Measurements from ENCODE around the gene ASTN2.

Gene ASTN2

GRCh38 chr9:116736399-116737151, 678.3 kb downstream of the ASTN2 start:
- no peak for DNase-seq (ENCODE audit: low read depth)

GRCh38 chr9:116733010-116733641, 681.7 kb downstream of the ASTN2 start:
- DNase-seq (ENCODE audit: low read depth), result no peak

GRCh38 chr9:116726602-116727001, 688.3 kb downstream of the ASTN2 start:
- DNase-seq (ENCODE audit: low read depth), result no peak

- DNase-seq (ENCODE audit: low read depth), result no peak
Observed at GRCh38 chr9:116724123-116724522, 690.7 kb downstream of the ASTN2 start.

GRCh38 chr9:116721944-116722343, 692.9 kb downstream of the ASTN2 start:
- no peak for DNase-seq (ENCODE audit: low read depth)

GRCh38 chr9:116721411-116721810, 693.4 kb downstream of the ASTN2 start:
- DNase-seq (ENCODE audit: low read depth), result no peak

GRCh38 chr9:116720111-116720510, 694.7 kb downstream of the ASTN2 start:
- no peak for DNase-seq (ENCODE audit: low read depth)

- DNase-seq (ENCODE audit: low read depth), result no peak
Observed at GRCh38 chr9:116718111-116718510, 696.7 kb downstream of the ASTN2 start.

- no peak for DNase-seq (ENCODE audit: low read depth)
Observed at GRCh38 chr9:116717150-116717549, 697.7 kb downstream of the ASTN2 start.

- no peak for DNase-seq (ENCODE audit: low read depth)
Observed at GRCh38 chr9:116716438-116716837, 698.4 kb downstream of the ASTN2 start.

GRCh38 chr9:116715751-116716150, 699.1 kb downstream of the ASTN2 start:
- DNase-seq (ENCODE audit: low read depth), result no peak

- DNase-seq (ENCODE audit: low read depth), result no peak
Observed at GRCh38 chr9:116713271-116713670, 701.6 kb downstream of the ASTN2 start.

- no peak for DNase-seq (ENCODE audit: low read depth)
Observed at GRCh38 chr9:116712781-116713180, 702.1 kb downstream of the ASTN2 start.

- DNase-seq (ENCODE audit: low read depth), result no peak
Observed at GRCh38 chr9:116706310-116707290, 708.3 kb downstream of the ASTN2 start.

- DNase-seq (ENCODE audit: low read depth), result no peak
Observed at GRCh38 chr9:116705531-116705930, 709.3 kb downstream of the ASTN2 start.

- no peak for DNase-seq (ENCODE audit: low read depth)
Observed at GRCh38 chr9:116704470-116704869, 710.4 kb downstream of the ASTN2 start.

GRCh38 chr9:116703634-116704033, 711.2 kb downstream of the ASTN2 start:
- DNase-seq (ENCODE audit: low read depth), result no peak

GRCh38 chr9:116701940-116702642, 712.8 kb downstream of the ASTN2 start:
- no peak for DNase-seq (ENCODE audit: low read depth)

GRCh38 chr9:116700882-116701865, 713.7 kb downstream of the ASTN2 start:
- DNase-seq (ENCODE audit: low read depth), result no peak

- DNase-seq (ENCODE audit: low read depth), result no peak
Observed at GRCh38 chr9:116700279-116700678, 714.6 kb downstream of the ASTN2 start.

- DNase-seq (ENCODE audit: low read depth), result no peak
Observed at GRCh38 chr9:116697887-116698286, 717.0 kb downstream of the ASTN2 start.

All from stimulated activated CD8-positive, alpha-beta memory T cell treated with anti-CD3 and anti-CD28 coated beads, Interleukin-4, amount 100 ng/mL, for 24 hours (primary cell).